ENCODE measurements around the gene CA4. TPM values are rescaled to one million over a fixed set of nuclear protein-coding genes. Genes with fewer than 3 reads are reported as not detected.

The CA4 gene
- polyA plus RNA-seq, 1 donor from 2014 or later, result not detected

DNA sequence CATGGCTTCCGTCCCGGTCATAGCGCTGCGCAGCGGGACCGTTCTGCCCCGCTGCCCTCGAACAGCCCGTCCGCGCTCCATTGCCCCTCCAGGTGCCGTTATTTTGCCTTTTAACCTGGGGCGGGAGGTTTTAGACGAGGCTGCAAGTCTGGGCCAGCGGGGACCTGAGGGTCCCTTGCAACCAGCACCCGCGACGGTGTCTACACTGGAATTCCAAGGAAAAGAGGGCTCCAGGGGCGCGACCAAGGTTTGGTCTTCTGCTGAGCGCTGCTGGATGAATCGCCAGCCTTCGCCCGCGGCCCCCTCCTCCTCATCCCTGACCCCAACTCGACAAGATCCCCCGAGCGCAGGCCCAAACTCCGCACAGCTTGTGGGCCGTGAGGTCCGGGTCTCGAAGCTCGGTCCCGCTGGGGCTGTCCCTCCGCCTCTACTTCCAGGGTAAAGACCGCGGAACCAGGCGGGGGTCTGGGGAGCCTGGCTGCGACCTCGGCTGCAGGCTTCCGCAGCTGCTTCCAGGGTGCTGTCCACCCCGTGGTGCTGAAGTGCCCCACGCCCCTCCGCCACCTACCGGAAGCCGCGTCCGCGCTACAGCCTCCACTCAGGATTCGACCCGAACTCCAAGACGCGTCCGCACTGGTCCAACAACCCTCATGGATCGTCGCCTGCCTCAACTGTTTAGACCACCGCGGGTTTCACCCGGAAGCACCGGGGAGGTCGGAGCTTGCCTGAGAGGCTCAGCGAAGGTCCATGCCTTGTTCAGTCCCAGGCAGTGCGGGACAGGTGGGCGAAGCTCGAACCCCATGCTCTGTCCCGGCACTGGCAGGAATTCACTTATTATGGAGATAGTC is 10.1 kb upstream of the CA4 start:
- H3K4me2 ChIP-seq (ENCODE audit: low read length), result no peak overlapping the region
- TF ChIP-seq EZH2 (IDR thresholded peaks at IDR 0.05; ENCODE audit: borderline replicate concordance, insufficient read depth, low read length, poor library complexity, severe bottlenecking) (peak; percentile 68), TAF1 (IDR thresholded peaks at IDR 0.05; ENCODE audit: low read depth) (no peak)
- TF ChIP-seq, protein P1, sequence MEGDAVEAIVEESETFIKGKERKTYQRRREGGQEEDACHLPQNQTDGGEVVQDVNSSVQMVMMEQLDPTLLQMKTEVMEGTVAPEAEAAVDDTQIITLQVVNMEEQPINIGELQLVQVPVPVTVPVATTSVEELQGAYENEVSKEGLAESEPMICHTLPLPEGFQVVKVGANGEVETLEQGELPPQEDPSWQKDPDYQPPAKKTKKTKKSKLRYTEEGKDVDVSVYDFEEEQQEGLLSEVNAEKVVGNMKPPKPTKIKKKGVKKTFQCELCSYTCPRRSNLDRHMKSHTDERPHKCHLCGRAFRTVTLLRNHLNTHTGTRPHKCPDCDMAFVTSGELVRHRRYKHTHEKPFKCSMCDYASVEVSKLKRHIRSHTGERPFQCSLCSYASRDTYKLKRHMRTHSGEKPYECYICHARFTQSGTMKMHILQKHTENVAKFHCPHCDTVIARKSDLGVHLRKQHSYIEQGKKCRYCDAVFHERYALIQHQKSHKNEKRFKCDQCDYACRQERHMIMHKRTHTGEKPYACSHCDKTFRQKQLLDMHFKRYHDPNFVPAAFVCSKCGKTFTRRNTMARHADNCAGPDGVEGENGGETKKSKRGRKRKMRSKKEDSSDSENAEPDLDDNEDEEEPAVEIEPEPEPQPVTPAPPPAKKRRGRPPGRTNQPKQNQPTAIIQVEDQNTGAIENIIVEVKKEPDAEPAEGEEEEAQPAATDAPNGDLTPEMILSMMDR (IDR thresholded peaks at IDR 0.05; ENCODE audit: poor library complexity, severe bottlenecking), result peak; percentile 28
- TF ChIP-seq, protein P2, sequence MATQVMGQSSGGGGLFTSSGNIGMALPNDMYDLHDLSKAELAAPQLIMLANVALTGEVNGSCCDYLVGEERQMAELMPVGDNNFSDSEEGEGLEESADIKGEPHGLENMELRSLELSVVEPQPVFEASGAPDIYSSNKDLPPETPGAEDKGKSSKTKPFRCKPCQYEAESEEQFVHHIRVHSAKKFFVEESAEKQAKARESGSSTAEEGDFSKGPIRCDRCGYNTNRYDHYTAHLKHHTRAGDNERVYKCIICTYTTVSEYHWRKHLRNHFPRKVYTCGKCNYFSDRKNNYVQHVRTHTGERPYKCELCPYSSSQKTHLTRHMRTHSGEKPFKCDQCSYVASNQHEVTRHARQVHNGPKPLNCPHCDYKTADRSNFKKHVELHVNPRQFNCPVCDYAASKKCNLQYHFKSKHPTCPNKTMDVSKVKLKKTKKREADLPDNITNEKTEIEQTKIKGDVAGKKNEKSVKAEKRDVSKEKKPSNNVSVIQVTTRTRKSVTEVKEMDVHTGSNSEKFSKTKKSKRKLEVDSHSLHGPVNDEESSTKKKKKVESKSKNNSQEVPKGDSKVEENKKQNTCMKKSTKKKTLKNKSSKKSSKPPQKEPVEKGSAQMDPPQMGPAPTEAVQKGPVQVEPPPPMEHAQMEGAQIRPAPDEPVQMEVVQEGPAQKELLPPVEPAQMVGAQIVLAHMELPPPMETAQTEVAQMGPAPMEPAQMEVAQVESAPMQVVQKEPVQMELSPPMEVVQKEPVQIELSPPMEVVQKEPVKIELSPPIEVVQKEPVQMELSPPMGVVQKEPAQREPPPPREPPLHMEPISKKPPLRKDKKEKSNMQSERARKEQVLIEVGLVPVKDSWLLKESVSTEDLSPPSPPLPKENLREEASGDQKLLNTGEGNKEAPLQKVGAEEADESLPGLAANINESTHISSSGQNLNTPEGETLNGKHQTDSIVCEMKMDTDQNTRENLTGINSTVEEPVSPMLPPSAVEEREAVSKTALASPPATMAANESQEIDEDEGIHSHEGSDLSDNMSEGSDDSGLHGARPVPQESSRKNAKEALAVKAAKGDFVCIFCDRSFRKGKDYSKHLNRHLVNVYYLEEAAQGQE (IDR thresholded peaks at IDR 0.05; ENCODE audit: borderline replicate concordance), result peak; percentile 79
- no peaks in the 10 kb centered on the region for H3K9me2 ChIP-seq (ENCODE audit: insufficient read depth, low read length)
- peaks cover 57% of the 10 kb centered on the region for H3K27me3 ChIP-seq (ENCODE audit: insufficient read depth, low read depth, low read length)
- no peaks in the 10 kb centered on the region for H4K20me1 ChIP-seq (ENCODE audit: insufficient read depth)
- no peak overlapping the region for H3K9ac ChIP-seq (ENCODE audit: low read length)
- no peaks in the 10 kb centered on the region for H3K9me3 ChIP-seq (ENCODE audit: low read length)
- H3K4me3 ChIP-seq (ENCODE audit: low read length), result peak overlapping the region; percentile 43
- no peaks in the 10 kb centered on the region for H3K36me3 ChIP-seq (ENCODE audit: insufficient read depth, low read length)
- no peak overlapping the region for H2AFZ ChIP-seq (ENCODE audit: low read depth, low read length)
- no peak overlapping the region for H3K27ac ChIP-seq (ENCODE audit: low read length)
- H3K79me2 ChIP-seq (replicated peaks; ENCODE audit: insufficient read depth, low read length), result no peaks in the 10 kb centered on the region
- H3F3A ChIP-seq (ENCODE audit: insufficient read depth, low read length, poor library complexity, severe bottlenecking), result no peaks in the 10 kb centered on the region

DNA sequence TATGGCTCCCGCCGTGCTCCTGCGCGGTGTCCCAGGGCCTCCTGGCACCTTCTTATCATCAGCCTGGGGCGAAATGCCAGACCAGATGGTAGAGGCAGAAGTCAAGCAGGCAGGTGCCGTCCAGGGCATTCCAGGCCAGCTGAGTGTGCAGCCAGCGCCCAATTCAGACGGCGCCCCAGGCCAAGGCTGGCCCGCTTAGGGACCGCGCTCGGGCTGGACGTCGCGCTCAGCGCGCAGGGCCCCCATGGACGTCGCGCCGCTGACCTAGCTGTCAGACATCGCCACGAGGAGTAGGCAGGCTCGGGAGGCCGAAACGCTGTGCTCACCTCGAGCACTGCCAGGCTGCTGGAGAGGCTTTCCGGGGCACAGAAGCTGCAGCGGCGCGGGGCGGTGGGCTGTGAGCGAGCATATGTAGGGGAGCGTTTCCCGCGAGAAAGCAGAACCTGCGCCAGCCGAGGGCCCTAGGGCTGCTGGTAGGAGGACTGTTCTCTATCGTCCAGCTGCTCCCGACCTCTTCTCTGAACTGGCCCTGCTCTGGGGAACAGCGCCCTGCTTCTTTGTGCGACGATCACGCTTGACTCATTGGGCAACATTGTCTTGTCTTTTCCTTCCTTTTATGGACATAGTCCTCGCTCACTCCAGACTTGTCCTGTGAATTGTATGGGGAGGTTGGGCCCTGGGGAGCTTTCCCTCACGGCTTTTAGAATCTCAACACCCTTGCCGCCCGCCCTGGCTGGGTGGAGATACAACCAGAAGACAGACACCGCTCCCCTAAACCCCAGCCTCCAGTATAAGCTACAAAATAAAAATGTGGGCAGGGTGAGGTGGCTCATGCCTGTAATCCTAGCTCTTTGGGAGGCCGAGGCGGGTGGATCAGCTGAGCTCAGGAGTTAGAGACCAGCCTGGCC is 8.4 kb upstream of the CA4 start:
- Histone ChIP-seq H3K9ac (ENCODE audit: low read length) (no peak overlapping the region), H3K9me3 (ENCODE audit: low read length) (no peaks in the 10 kb centered on the region), H3K36me3 (ENCODE audit: insufficient read depth, low read length) (no peaks in the 10 kb centered on the region), H3F3A (ENCODE audit: insufficient read depth, low read length, poor library complexity, severe bottlenecking) (no peaks in the 10 kb centered on the region), H3K79me2 (replicated peaks; ENCODE audit: insufficient read depth, low read length) (no peaks in the 10 kb centered on the region), H4K20me1 (ENCODE audit: insufficient read depth) (no peaks in the 10 kb centered on the region), H3K4me3 (ENCODE audit: low read length) (peak overlapping the region; percentile 51), H3K27me3 (ENCODE audit: insufficient read depth, low read depth, low read length) (peaks cover 57% of the 10 kb centered on the region), H2AFZ (ENCODE audit: low read depth, low read length) (no peak overlapping the region), H3K9me2 (ENCODE audit: insufficient read depth, low read length) (no peaks in the 10 kb centered on the region), H3K27ac (ENCODE audit: low read length) (no peak overlapping the region), H3K4me2 (ENCODE audit: low read length) (no peak overlapping the region)
- TF ChIP-seq, protein P1 (IDR thresholded peaks at IDR 0.05; ENCODE audit: poor library complexity, severe bottlenecking), result no peak
- TF ChIP-seq POLR2AphosphoS5 (IDR thresholded peaks at IDR 0.05), result peak; percentile 18
